Type B pancreatic cell (in vitro differentiated cells): Measurements from ENCODE around the gene NR1D2. TPM values are rescaled to one million over a fixed set of nuclear protein-coding genes. Genes with fewer than 3 reads are reported as not detected.
A peak's percentile ranks its signal among the peaks of the same experiment; 100 is the strongest.
"Not testable (repeated sequence)": the region's sequence is repeated elsewhere in the genome, so short reads cannot be mapped to it uniquely, and the experiment has no call there.

ENCODE experiments used
- DNase-seq: peaks from one replicate; pipeline ENCODE4 v3.0.0; 2021; ENCODE audit warnings: mixed read lengths; ENCODE audit not compliant: unreplicated experiment; ENCODE audit errors: extremely low spot score
- H3K27ac Mint-ChIP-seq: 2 replicates; pipeline ENCODE4 v1.8.0; 2021; ENCODE audit warnings: mild to moderate bottlenecking, mixed read lengths
- H3K27me3 Mint-ChIP-seq: 2 replicates; pipeline ENCODE4 v1.8.0; 2021; ENCODE audit warnings: mixed read lengths
- H3K36me3 Mint-ChIP-seq: 2 replicates; pipeline ENCODE4 v1.8.0; 2021; ENCODE audit warnings: mixed read lengths
- H3K4me1 Mint-ChIP-seq: one replicate; pipeline ENCODE4 v1.8.0; 2021; ENCODE audit warnings: mixed read lengths; ENCODE audit not compliant: unreplicated experiment
- H3K4me3 Mint-ChIP-seq: 2 replicates; pipeline ENCODE4 v1.8.0; 2021; ENCODE audit warnings: mild to moderate bottlenecking, mixed read lengths
- H3K9me3 Mint-ChIP-seq: 2 replicates; pipeline ENCODE4 v1.8.0; 2021; ENCODE audit warnings: mixed read lengths
- total RNA-seq: library from RNA; stranded (reverse); gene quantifications from 2 replicates; pipeline ENCODE4 v1.2.1, GENCODE V29; 2021; ENCODE audit warnings: low replicate concordance
- TF ChIP-seq, protein P1 (sequence below): fragments of 200-600 bp; sonication (generic); conservative IDR thresholded peaks from 2 replicates; pipeline ENCODE4 v1.5.0; 2021; ENCODE audit warnings: antibody characterized with exemption, mild to moderate bottlenecking

Gene NR1D2
- total RNA-seq, 1 donor from 2014 or later: 20.6 TPM

DNA sequence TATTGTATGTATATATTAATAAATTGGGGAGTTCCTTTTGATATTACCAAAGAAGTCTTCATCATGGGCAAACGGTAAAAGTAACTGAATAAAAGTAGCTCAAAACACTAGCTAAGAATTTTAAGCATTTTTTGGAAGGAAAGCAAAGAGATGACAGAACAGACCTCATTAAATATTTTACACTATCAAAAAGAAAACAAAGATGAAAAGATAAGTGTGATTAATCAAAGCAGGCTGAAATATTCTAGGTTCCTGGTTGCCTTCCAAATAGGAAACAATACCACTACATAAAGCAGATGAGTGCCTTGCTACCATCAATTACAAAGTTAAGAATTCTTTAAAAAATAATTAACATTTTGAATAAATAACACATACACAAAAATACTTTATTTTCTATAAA lies 31.9 kb upstream of the NR1D2 start:
- Mint-ChIP-seq H3K9me3 (no peaks in the 10 kb centered on the region), H3K4me1 (peaks cover 21% of the 10 kb centered on the region), H3K27ac (no peak overlapping the region), H3K27me3 (no peaks in the 10 kb centered on the region), H3K4me3 (no peak overlapping the region), H3K36me3 (peaks cover 20% of the 10 kb centered on the region)
- TF ChIP-seq, protein P1, sequence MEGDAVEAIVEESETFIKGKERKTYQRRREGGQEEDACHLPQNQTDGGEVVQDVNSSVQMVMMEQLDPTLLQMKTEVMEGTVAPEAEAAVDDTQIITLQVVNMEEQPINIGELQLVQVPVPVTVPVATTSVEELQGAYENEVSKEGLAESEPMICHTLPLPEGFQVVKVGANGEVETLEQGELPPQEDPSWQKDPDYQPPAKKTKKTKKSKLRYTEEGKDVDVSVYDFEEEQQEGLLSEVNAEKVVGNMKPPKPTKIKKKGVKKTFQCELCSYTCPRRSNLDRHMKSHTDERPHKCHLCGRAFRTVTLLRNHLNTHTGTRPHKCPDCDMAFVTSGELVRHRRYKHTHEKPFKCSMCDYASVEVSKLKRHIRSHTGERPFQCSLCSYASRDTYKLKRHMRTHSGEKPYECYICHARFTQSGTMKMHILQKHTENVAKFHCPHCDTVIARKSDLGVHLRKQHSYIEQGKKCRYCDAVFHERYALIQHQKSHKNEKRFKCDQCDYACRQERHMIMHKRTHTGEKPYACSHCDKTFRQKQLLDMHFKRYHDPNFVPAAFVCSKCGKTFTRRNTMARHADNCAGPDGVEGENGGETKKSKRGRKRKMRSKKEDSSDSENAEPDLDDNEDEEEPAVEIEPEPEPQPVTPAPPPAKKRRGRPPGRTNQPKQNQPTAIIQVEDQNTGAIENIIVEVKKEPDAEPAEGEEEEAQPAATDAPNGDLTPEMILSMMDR: no peak
- DNase-seq: no peak

DNA sequence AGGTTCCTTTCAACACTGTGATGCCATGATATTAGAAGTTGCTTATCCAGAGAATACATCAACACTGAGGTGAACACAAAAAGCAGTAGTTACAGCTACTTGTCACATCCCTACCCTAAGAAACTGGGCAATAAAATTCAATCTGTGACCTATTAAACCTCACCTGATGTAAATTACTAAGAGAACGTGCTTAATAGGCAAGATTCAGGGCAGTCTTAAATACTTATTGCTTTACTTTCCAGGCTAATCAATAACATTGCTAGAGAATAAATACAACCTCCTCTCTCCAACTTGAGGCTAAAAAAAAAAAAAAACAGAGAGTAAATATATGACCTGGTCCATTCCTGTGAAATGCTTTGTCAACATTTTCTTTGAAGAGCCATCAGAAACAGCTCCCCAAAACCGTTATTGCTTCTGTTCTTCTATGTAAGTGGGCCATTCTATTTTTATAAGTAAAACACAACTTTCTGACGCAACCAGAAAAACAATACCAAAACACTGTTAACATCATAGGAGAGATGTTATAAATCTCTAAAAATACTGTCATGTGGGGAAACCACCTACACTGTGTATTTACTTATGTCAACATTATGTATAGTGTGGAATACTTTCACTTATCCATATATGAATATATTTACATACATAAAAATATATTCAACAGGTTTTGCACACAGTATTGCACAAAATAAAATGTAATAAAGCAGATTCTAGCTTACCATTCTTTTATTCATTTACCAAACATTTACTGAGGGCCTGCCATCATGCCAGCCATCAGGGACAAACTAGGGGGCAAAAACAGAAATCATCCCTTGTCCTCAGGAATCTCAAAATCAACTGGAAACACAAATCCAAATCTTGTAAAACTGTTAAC lies 31.0 kb upstream of the NR1D2 start:
- peaks cover 30% of the 10 kb centered on the region for H3K4me1 Mint-ChIP-seq
- H3K27ac Mint-ChIP-seq: no peak overlapping the region
- TF ChIP-seq, protein P1: no peak
- H3K27me3 Mint-ChIP-seq: no peaks in the 10 kb centered on the region
- no peaks in the 10 kb centered on the region for H3K9me3 Mint-ChIP-seq
- peaks cover 29% of the 10 kb centered on the region for H3K36me3 Mint-ChIP-seq
- H3K4me3 Mint-ChIP-seq: peak overlapping the region; percentile 76
- no peak for DNase-seq

DNA sequence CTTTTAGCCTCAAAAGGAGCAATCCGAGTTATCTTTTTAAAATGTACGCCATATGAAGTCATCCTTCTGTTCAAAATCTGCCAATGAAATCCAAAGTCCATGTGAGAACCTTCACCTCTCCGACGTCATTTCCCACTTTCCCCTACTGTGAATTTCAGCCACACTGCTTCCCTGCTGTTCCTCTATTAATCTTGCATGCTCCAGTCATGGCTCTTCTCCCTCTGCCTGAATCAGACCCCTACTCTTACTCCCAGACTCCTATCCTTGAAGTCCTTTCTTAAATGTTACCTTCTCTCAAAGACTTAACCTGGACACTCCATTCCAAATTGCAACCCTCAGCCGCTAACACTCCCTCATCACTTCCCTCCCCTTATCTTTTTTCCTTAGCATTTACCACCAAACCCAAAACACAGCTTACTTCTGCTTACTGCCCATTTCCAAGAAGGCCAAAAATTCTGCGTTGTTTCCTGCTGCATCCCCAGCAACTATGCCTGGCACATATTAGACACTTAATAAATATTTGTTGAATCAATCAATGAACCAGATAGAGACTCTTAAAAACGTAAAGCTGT lies 29.5 kb upstream of the NR1D2 start:
- Mint-ChIP-seq H3K4me3 (peak overlapping the region; percentile 99), H3K27ac (peak overlapping the region; percentile 98), H3K36me3 (peaks cover 39% of the 10 kb centered on the region), H3K4me1 (peaks cover 35% of the 10 kb centered on the region), H3K27me3 (no peaks in the 10 kb centered on the region), H3K9me3 (no peaks in the 10 kb centered on the region)
- DNase-seq: no peak
- TF ChIP-seq, protein P1: no peak

DNA sequence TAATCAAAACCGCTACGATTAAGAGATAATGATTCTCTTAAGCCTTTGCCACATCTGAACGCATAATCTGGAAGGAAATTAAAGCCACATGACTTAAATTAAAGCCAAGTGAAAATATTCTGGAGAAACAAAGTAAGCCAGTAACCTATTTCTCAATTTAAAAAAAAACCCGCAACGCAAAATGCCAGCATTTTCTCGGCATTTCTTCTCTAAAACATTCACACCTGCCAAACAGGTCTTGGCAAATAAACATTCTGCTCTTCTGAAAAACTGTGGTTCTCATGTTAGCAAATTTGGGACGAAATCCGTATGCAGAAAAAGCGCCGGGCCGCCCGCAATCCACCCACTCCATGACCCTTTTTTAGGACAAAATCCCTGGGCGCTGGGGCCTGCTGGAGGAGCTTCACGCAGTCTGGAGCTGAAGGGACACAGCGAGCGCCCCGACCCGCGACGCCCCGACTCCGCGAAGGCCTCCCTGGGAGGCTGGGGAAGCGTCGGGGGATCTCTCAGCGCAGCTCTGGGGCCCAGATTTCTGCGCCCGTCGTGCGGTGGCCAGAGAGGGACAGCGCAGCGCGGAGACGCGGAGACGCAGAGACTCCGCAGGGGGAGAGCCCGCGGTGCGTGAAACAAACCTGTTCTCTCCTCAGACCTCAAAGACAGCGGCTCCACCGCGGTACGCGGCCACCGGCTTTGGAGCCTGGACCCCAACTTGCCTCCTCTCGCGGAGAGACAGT lies 28.8 kb upstream of the NR1D2 start:
- Mint-ChIP-seq H3K27ac (peak overlapping the region; percentile 98), H3K4me1 (peaks cover 36% of the 10 kb centered on the region), H3K36me3 (peaks cover 42% of the 10 kb centered on the region), H3K27me3 (no peaks in the 10 kb centered on the region), H3K4me3 (peak overlapping the region; percentile 99), H3K9me3 (no peaks in the 10 kb centered on the region)
- DNase-seq: no peak
- TF ChIP-seq, protein P1: no peak

DNA sequence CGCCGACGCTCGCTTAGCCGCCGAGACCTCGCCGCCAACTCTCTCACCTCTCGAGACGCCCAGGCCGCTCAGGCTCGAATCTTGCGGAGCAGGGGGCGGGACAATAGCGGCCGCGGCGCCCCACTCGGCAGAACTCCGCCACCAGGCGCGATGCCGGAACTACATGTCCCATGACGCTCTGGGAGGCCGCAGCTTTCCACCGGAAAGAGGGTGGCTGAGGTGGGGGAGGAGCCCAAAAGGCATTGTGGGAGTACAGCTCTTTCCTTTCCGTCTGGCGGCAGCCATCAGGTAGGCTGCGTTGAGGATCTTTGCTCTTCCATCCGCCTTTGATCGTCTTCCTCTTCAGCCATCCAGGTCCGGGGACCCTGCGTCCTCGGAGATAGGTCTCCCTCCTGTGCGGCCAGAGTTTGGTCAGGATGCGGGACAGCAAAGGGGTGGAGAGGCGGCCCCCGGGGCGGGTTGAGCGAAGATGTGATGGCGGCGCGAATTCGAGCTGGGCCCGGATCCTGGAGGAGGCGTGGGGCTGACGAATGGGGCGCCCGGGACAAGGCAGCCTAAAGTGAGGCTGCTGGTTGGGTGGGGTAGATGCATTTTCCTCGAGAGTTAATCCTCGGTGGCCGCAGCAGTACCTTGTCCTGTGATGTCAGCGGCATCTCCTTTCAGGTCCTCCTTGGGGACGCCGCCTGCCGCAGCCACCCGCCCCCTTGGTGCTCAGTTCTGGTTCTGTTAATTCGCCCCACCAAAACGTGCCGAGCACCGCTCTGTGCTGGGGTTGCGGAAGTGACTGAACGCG lies 28.0 kb upstream of the NR1D2 start, which contains the start of the genes NKIRAS1 and RPL15:
Gene NKIRAS1 (minus strand): TSS at position 105 of the 793 bp plus-strand sequence. CDS start 6,086 bp downstream, outside the sequence.
Gene RPL15 (plus strand): TSS at position 247 of the 793 bp plus-strand sequence. CDS start 728 bp downstream, outside the sequence.
- H3K4me3 Mint-ChIP-seq: peak within 1 kb of the TSS; percentile 99
- no peaks in the 10 kb centered on the region for H3K9me3 Mint-ChIP-seq
- no peaks in the 10 kb centered on the region for H3K27me3 Mint-ChIP-seq
- H3K36me3 Mint-ChIP-seq: peaks cover 44% of the 10 kb centered on the region
- TF ChIP-seq, protein P1: peak; percentile 66
- H3K4me1 Mint-ChIP-seq: peaks cover 36% of the 10 kb centered on the region
- peak; percentile 97 for DNase-seq
- peak within 1 kb of the TSS; percentile 98 for H3K27ac Mint-ChIP-seq

DNA sequence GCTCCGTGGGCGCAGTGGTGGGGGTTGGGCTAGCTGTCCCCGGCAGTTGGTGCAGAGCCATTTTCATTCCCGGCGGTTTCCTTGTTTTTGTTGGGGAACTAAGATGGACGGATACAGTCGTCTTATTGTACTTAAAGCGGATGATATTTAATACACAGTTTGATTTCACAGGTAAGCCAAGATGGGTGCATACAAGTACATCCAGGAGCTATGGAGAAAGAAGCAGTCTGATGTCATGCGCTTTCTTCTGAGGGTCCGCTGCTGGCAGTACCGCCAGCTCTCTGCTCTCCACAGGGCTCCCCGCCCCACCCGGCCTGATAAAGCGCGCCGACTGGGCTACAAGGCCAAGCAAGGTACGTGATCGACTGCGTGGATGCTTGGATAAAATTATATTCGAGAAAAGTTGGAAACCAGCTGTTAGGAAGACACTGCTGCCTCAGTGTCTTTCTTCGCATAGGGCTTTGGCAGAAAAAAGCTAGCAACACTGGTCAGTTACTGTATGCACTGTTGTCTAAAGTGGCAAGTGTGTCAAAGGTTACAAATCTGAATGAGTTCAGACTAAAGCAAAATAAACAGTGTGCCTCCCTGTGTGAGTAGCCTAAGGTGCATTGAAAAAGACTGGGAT lies 27.3 kb upstream of the NR1D2 start:
- DNase-seq, H3K9me3 Mint-ChIP-seq, H3K27me3 Mint-ChIP-seq: not testable (repeated sequence)
- Mint-ChIP-seq H3K4me3 (peak overlapping the region; percentile 99), H3K36me3 (peaks cover 40% of the 10 kb centered on the region), H3K27ac (peak overlapping the region; percentile 98), H3K4me1 (peaks cover 36% of the 10 kb centered on the region)

DNA sequence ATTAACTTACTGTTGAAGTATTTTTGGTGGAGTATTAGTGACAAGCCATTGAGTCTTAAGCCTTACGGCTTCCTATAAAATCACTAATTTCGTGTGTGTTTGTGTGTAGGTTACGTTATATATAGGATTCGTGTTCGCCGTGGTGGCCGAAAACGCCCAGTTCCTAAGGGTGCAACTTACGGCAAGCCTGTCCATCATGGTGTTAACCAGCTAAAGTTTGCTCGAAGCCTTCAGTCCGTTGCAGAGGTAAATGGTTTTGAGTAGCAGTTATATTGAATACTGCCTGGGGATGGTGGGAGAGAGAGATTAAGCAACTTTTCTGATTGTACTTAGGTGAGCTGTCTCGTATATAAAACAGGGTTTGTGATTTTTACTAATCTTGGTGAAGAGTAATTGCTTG lies 26.8 kb upstream of the NR1D2 start:
- H3K4me3 Mint-ChIP-seq: peak overlapping the region; percentile 99
- H3K4me1 Mint-ChIP-seq: peaks cover 36% of the 10 kb centered on the region
- peaks cover 40% of the 10 kb centered on the region for H3K36me3 Mint-ChIP-seq
- not testable (repeated sequence) for H3K27me3 Mint-ChIP-seq, H3K9me3 Mint-ChIP-seq, DNase-seq
- peak overlapping the region; percentile 98 for H3K27ac Mint-ChIP-seq
